Tibial nerve (tissue), 4 donors: ENCODE results near the gene TNFRSF12A.

Experiments used
- CTCF ChIP-seq, 5 experiments: fragments of 200-600 bp in 3 of 5; fragments of 450-650 bp in 2 of 5; sonication (generic) in 3 of 5; IDR thresholded peaks; one replicate each; pipeline ENCODE4 v1.5.1; 2016 to 2019; ENCODE audit warnings: antibody characterized with exemption in 5 of 5, mild to moderate bottlenecking in 3 of 5, moderate library complexity in 2 of 5
- EP300 ChIP-seq, 2 donors: sonication (generic); formaldehyde crosslinking; IDR thresholded peaks; one replicate each; pipeline ENCODE4 v1.6.1; 2017; ENCODE audit warnings: antibody characterized with exemption in 2 of 2, mild to moderate bottlenecking in 1 of 2
- POLR2A ChIP-seq, 2 donors: fragments of 450-650 bp; IDR thresholded peaks; one replicate each; pipeline ENCODE4 v1.6.1; 2017; ENCODE audit warnings: antibody characterized with exemption in 2 of 2, mild to moderate bottlenecking in 2 of 2, moderate library complexity in 2 of 2

GRCh38 chr16:3026609-3027488 is 6.7 kb downstream of the TNFRSF12A start:
- TF ChIP-seq EP300 (IDR thresholded peaks at IDR 0.05) (no peak), CTCF (IDR thresholded peaks at IDR 0.05) (no peak), POLR2A (IDR thresholded peaks at IDR 0.05) (no peak)
